Prostate gland (tissue), 2 donors: Measurements from ENCODE around the gene SLC10A3. TPM values are rescaled to one million over a fixed set of nuclear protein-coding genes. Genes with fewer than 3 reads are reported as not detected.

ENCODE experiments used
- DNase-seq: peaks from one replicate; pipeline ENCODE4 v3.0.0-alpha.2; 2019; ENCODE audit warnings: low spot score
- H3K27ac ChIP-seq, 2 donors: fragments of 200-600 bp; sonication (generic); 2 replicates each; pipeline ENCODE4 v1.5.1; 2017 to 2019
- H3K27me3 ChIP-seq: fragments of 200-600 bp; sonication (generic); replicated peaks from 2 replicates; pipeline ENCODE4 v1.5.1; 2019; ENCODE audit not compliant: insufficient read depth
- H3K36me3 ChIP-seq, 2 donors: fragments of 200-600 bp; sonication (generic); 1 replicate in 1 of 2; 2 replicates in 1 of 2; pipeline versions ENCODE4 v1.5.1 to v1.8.1; 2017 to 2019
- H3K4me1 ChIP-seq: fragments of 200-600 bp; sonication (generic); replicated peaks from 2 replicates; pipeline ENCODE4 v1.5.1; 2019
- H3K4me3 ChIP-seq, 2 donors: fragments of 200-600 bp; sonication (generic); 2 replicates each; pipeline ENCODE4 v1.5.1; 2017 to 2019
- H3K9me3 ChIP-seq: fragments of 200-600 bp; sonication (generic); 2 replicates; pipeline ENCODE4 v1.5.1; 2017
- CTCF ChIP-seq, 4 experiments: fragments of 200-600 bp in 2 of 4; fragments of 450-650 bp in 2 of 4; sonication (generic) in 2 of 4; IDR thresholded peaks; 1 replicate in 3 of 4; 2 replicates in 1 of 4; pipeline ENCODE4 v1.5.1; 2016 to 2019; ENCODE audit warnings: antibody characterized with exemption in 4 of 4, mild to moderate bottlenecking in 2 of 4, moderate library complexity in 2 of 4
- POLR2A ChIP-seq: fragments of 450-650 bp; IDR thresholded peaks from one replicate; pipeline ENCODE4 v1.6.1; 2016; ENCODE audit warnings: antibody characterized with exemption, mild to moderate bottlenecking
- POLR2AphosphoS5 ChIP-seq: sonication (generic); formaldehyde crosslinking; IDR thresholded peaks from one replicate; pipeline ENCODE4 v1.6.1; 2017; ENCODE audit warnings: antibody characterized with exemption
- whole genome bisulfite sequencing: methylation state at CpG from one replicate; pipeline ENCODE4 v1.1.5; 2018; 5-methylcytosine and 5-hydroxymethylcytosine counted together
- intact Hi-C: fragments of 100-400 bp; cut with DNase I; formaldehyde crosslinking; loops from one replicate; pipeline ENCODE4 v1.14.2; 2022
- total RNA-seq, 2 donors: library from RNA; depleted of rRNA; stranded (reverse); fragments of >200 nt; gene quantifications; one replicate each; pipeline ENCODE4 v1.1.0, GENCODE V29; 2016

Gene SLC10A3
- total RNA-seq, 2 donors from 2014 or later: 28.0 to 45.6 TPM

- no peaks in the 10 kb centered on the region for H3K4me1 ChIP-seq
- no peaks in the 10 kb centered on the region for H3K27me3 ChIP-seq
- H3K36me3 ChIP-seq: no peaks in the 10 kb centered on the region
- no peak for TF ChIP-seq POLR2AphosphoS5
- TF ChIP-seq CTCF (IDR thresholded peaks at IDR 0.05): no peak
- TF ChIP-seq POLR2A: no peak
- intact Hi-C loops: no loop called here
- DNase-seq: no peak
- H3K4me3 ChIP-seq: no peak overlapping the region
- 81% methylated on average over 9 of the region's 9 CpGs for WGBS
- no peak overlapping the region for H3K27ac ChIP-seq
- no peaks in the 10 kb centered on the region for H3K9me3 ChIP-seq
These were observed 37.6 kb downstream of the SLC10A3 start for GRCh38 chrX:154452823-154453222.

- intact Hi-C loops: no loop called here
These were observed 40.1 kb downstream of the SLC10A3 start for GRCh38 chrX:154450312-154450711.

GRCh38 chrX:154449618-154450017, 40.8 kb downstream of the SLC10A3 start:
- no peak for DNase-seq
- WGBS: 97% methylated on average over 12 of the region's 18 CpGs
- Histone ChIP-seq H3K36me3 (no peaks in the 10 kb centered on the region), H3K4me3 (no peak overlapping the region), H3K27me3 (no peaks in the 10 kb centered on the region), H3K4me1 (no peaks in the 10 kb centered on the region), H3K27ac (no peak overlapping the region), H3K9me3 (no peaks in the 10 kb centered on the region)
- TF ChIP-seq CTCF (IDR thresholded peaks at IDR 0.05) (no peak), POLR2A (no peak), POLR2AphosphoS5 (no peak)
- intact Hi-C loops: no loop called here

More at GRCh38 chrX:154450312-154450711, 40.1 kb downstream of the SLC10A3 start:
- Histone ChIP-seq H3K4me3 (no peak overlapping the region), H3K36me3 (no peaks in the 10 kb centered on the region), H3K4me1 (no peaks in the 10 kb centered on the region), H3K9me3 (no peaks in the 10 kb centered on the region), H3K27ac (no peak overlapping the region), H3K27me3 (no peaks in the 10 kb centered on the region)
- WGBS: 88% methylated on average over 16 of the region's 17 CpGs
- no peak for DNase-seq
- no peak for TF ChIP-seq CTCF (IDR thresholded peaks at IDR 0.05)
- TF ChIP-seq POLR2A: no peak
- no peak for TF ChIP-seq POLR2AphosphoS5

- 88% methylated on average over 14 of the region's 14 CpGs for WGBS
- H3K27ac ChIP-seq: no peak overlapping the region
- no peaks in the 10 kb centered on the region for H3K27me3 ChIP-seq
- H3K4me1 ChIP-seq: no peaks in the 10 kb centered on the region
- TF ChIP-seq CTCF (IDR thresholded peaks at IDR 0.05): no peak
- TF ChIP-seq POLR2AphosphoS5: no peak
- TF ChIP-seq POLR2A: no peak
- H3K9me3 ChIP-seq: no peaks in the 10 kb centered on the region
- H3K4me3 ChIP-seq: no peak overlapping the region
- intact Hi-C loops: no loop called here
- DNase-seq: no peak
- H3K36me3 ChIP-seq: no peaks in the 10 kb centered on the region
These were observed 41.9 kb downstream of the SLC10A3 start for GRCh38 chrX:154448484-154448883.

GRCh38 chrX:154446430-154446829, 44.0 kb downstream of the SLC10A3 start:
- Histone ChIP-seq H3K36me3 (no peaks in the 10 kb centered on the region), H3K27me3 (no peaks in the 10 kb centered on the region), H3K27ac (no peak overlapping the region), H3K4me3 (no peak overlapping the region), H3K4me1 (no peaks in the 10 kb centered on the region), H3K9me3 (no peaks in the 10 kb centered on the region)
- DNase-seq: no peak
- TF ChIP-seq POLR2A: no peak
- no peak for TF ChIP-seq POLR2AphosphoS5
- no peak for TF ChIP-seq CTCF (IDR thresholded peaks at IDR 0.05)
- intact Hi-C loops: no loop called here
- 92% methylated on average over 11 of the region's 12 CpGs for WGBS
